K562 (cell line): ENCODE results near the gene ZNF701.
A peak's percentile ranks its signal among the peaks of the same experiment; 100 is the strongest.

ENCODE experiments used
- POLR2G ChIP-seq: fragments of 200-400 bp; formaldehyde crosslinking; IDR thresholded peaks from 2 replicates; pipeline ENCODE4 v1.6.1; 2017; ENCODE audit warnings: low read depth, mild to moderate bottlenecking, antibody characterized with exemption, low read length, moderate library complexity
- ZNF165 ChIP-seq: fragments of 250-450 bp; sonication (Bioruptor Pico); IDR thresholded peaks from 2 replicates; pipeline ENCODE4 v1.4.0; 2020; ENCODE audit warnings: borderline replicate concordance
- ZNF23 ChIP-seq: fragments of 250-450 bp; sonication (Bioruptor Pico); IDR thresholded peaks from 2 replicates; pipeline ENCODE4 v1.4.0; 2020; ENCODE audit warnings: mild to moderate bottlenecking
- TF ChIP-seq, protein P1 (sequence below): conservative IDR thresholded peaks from 2 replicates; pipeline ENCODE4 v1.6.1; 2011; ENCODE audit warnings: low read depth, mild to moderate bottlenecking, low read length; ENCODE audit not compliant: control insufficient read depth
- TF ChIP-seq, protein P2 (sequence below): fragments of 450-650 bp; formaldehyde crosslinking; IDR thresholded peaks from 2 replicates; pipeline ENCODE4 v1.4.0; 2022; ENCODE audit warnings: mild to moderate bottlenecking, moderate library complexity

DNA sequence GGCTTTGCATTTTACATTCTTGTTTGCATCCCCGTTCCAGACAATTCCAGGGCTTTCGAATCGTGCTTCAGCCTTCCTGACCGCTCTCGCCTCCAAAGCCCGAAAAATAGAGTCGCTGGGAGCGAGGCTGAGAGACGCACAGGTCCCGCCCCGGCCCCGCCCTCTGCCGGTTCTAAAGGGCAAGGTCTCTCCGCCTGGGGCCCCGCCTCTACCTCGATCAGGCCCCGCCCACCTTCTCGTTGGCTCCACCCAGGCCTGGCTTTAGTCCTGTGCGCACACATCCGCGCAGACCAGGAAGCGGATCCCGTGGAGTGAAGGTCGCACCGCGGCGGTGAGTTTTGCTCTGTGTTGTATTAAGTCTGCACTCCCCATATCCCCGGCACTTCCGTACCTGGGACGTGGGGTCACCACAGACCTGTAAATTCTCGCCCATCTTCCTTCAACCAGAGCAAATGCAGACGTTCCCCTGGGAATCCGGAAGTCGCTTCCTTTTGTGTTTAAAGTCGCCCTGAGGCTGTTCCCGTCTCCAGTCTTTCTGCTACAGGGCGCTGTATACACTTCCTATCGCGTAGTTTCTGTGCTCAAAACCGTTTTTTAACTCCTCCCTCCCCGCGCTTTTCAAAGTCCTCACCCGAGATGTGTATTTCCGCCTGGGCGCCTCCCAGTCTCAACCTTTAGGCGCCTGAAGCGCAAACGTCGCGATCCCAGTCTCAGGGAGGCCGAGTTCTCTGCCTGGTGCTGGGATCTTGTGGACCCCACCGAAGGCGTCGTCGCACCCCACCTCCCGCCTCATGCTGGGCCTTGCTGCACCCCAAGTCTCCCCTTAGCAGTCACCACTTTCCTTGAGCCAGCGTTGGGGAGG, at the start of gene ZNF701:
- TF ChIP-seq ZNF23 (CRISPR knock-in tag) = no peak
- TF ChIP-seq, protein P1, sequence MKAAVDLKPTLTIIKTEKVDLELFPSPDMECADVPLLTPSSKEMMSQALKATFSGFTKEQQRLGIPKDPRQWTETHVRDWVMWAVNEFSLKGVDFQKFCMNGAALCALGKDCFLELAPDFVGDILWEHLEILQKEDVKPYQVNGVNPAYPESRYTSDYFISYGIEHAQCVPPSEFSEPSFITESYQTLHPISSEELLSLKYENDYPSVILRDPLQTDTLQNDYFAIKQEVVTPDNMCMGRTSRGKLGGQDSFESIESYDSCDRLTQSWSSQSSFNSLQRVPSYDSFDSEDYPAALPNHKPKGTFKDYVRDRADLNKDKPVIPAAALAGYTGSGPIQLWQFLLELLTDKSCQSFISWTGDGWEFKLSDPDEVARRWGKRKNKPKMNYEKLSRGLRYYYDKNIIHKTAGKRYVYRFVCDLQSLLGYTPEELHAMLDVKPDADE = no peak; the same call in 1 of the 2 replicates
- TF ChIP-seq, protein P2, sequence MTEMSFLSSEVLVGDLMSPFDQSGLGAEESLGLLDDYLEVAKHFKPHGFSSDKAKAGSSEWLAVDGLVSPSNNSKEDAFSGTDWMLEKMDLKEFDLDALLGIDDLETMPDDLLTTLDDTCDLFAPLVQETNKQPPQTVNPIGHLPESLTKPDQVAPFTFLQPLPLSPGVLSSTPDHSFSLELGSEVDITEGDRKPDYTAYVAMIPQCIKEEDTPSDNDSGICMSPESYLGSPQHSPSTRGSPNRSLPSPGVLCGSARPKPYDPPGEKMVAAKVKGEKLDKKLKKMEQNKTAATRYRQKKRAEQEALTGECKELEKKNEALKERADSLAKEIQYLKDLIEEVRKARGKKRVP (CRISPR knock-in tag) = no peak
- no peak for TF ChIP-seq ZNF165 (CRISPR knock-in tag)
- TF ChIP-seq POLR2G = peak; percentile 86
